ENCODE measurements around the gene MOCS3. TPM values are rescaled to one million over a fixed set of nuclear protein-coding genes. Genes with fewer than 3 reads are reported as not detected.

Gene MOCS3
- total and polyA plus RNA-seq, 2 of the 13 experiments (the other 11 are each of a cell fraction or from before 2014, with no cell fraction given), result 3.7 to 8.4 TPM

DNA sequence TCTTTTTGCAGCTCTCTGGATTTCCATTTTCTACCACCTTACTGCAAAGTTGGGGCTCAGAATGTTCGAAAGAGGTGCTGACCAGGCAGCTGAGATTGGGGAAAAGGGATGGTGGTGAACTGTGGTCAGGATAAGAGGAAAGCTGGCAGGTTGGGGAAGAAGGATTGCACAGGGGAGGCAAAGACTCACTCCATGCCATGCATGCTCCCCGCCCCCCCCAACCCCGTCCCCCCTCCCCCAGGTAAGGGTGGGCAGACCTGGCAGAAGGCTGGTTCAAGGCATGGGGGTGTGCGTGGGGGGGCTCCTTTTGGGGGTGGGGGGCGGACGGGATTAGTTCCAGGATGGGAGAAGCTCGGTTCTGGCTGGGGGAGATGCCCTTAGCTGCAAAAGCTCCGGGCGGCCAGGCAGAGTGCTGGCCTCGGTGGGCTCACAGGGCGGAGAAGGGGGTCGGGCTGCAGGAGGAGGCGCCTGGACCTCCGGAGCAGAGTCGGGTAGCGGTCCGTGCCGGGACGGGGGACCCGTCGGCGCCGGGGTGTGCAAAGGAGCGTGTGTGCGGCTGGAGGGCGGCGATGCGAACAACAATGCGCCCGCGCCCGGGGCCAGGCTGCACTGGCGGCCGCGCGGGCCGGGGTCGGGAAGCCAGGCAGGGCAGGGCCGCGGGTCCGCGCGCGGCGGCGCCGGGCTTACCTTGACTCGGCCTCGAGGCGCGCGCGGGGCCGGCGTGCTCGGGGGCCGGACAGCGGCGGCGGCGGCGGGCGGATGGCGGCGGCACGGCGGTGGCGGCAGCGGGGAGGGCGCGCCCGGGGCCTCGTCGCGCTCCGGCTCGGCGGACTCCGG is 28.3 kb upstream of the MOCS3 start (continued):
- TF ChIP-seq, protein P1, sequence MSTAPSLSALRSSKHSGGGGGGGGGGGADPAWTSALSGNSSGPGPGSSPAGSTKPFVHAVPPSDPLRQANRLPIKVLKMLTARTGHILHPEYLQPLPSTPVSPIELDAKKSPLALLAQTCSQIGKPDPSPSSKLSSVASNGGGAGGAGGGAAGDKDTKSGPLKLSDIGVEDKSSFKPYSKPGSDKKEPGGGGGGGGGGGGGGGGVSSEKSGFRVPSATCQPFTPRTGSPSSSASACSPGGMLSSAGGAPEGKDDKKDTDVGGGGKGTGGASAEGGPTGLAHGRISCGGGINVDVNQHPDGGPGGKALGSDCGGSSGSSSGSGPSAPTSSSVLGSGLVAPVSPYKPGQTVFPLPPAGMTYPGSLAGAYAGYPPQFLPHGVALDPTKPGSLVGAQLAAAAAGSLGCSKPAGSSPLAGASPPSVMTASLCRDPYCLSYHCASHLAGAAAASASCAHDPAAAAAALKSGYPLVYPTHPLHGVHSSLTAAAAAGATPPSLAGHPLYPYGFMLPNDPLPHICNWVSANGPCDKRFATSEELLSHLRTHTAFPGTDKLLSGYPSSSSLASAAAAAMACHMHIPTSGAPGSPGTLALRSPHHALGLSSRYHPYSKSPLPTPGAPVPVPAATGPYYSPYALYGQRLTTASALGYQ (CRISPR knock-in tag; IDR thresholded peaks at IDR 0.05), result no peak
- TF ChIP-seq NRL (CRISPR knock-in tag; IDR thresholded peaks at IDR 0.05; ENCODE audit: borderline replicate concordance) (0 out of 2 replicates have a peak, but pooled peaks have one; percentile 16), ZNF138 (CRISPR knock-in tag; IDR thresholded peaks at IDR 0.05; ENCODE audit: low read depth) (no peak), PCBP1 (IDR thresholded peaks at IDR 0.05; ENCODE audit: borderline replicate concordance, low read depth, low read length) (0 out of 2 replicates have a peak, but pooled peaks have one; percentile 44), MXD4 (CRISPR knock-in tag; IDR thresholded peaks at IDR 0.05) (no peak), SETDB1 (CRISPR knock-in tag; IDR thresholded peaks at IDR 0.05; ENCODE audit: borderline replicate concordance) (no peak), EEA1 (CRISPR knock-in tag; IDR thresholded peaks at IDR 0.05; ENCODE audit: borderline replicate concordance) (no peak), GABPB1 (CRISPR knock-in tag; IDR thresholded peaks at IDR 0.05) (peak; percentile 44; the same call in 1 of the 2 replicates), CENPX (CRISPR knock-in tag; IDR thresholded peaks at IDR 0.05) (no peak), ZNF776 (CRISPR knock-in tag; IDR thresholded peaks at IDR 0.05) (peak; percentile 54; the same call in 1 of the 2 replicates), ZBTB21 (CRISPR knock-in tag; IDR thresholded peaks at IDR 0.05) (no peak), ZNF431 (CRISPR knock-in tag; IDR thresholded peaks at IDR 0.05; ENCODE audit: borderline replicate concordance, low read depth) (no peak), SIN3A (IDR thresholded peaks at IDR 0.05; ENCODE audit: borderline replicate concordance, low read depth, low read length) (0 out of 2 replicates have a peak, but pooled peaks have one; percentile 6), SRY (CRISPR knock-in tag; IDR thresholded peaks at IDR 0.05) (peak; percentile 52; the same call in 1 of the 2 replicates), RARA (CRISPR knock-in tag; IDR thresholded peaks at IDR 0.05) (no peak), ZBTB8A (CRISPR knock-in tag; IDR thresholded peaks at IDR 0.05; ENCODE audit: borderline replicate concordance, low read depth) (no peak), POLR2G (IDR thresholded peaks at IDR 0.05; ENCODE audit: low read depth, low read length) (peak; percentile 18), FOXA3 (CRISPR knock-in tag; IDR thresholded peaks at IDR 0.05) (no peak)
- TF ChIP-seq, protein P2, sequence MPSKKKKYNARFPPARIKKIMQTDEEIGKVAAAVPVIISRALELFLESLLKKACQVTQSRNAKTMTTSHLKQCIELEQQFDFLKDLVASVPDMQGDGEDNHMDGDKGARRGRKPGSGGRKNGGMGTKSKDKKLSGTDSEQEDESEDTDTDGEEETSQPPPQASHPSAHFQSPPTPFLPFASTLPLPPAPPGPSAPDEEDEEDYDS (CRISPR knock-in tag; IDR thresholded peaks at IDR 0.05), result 0 out of 2 replicates have a peak, but pooled peaks have one; percentile 1
- TF ChIP-seq, protein P3, sequence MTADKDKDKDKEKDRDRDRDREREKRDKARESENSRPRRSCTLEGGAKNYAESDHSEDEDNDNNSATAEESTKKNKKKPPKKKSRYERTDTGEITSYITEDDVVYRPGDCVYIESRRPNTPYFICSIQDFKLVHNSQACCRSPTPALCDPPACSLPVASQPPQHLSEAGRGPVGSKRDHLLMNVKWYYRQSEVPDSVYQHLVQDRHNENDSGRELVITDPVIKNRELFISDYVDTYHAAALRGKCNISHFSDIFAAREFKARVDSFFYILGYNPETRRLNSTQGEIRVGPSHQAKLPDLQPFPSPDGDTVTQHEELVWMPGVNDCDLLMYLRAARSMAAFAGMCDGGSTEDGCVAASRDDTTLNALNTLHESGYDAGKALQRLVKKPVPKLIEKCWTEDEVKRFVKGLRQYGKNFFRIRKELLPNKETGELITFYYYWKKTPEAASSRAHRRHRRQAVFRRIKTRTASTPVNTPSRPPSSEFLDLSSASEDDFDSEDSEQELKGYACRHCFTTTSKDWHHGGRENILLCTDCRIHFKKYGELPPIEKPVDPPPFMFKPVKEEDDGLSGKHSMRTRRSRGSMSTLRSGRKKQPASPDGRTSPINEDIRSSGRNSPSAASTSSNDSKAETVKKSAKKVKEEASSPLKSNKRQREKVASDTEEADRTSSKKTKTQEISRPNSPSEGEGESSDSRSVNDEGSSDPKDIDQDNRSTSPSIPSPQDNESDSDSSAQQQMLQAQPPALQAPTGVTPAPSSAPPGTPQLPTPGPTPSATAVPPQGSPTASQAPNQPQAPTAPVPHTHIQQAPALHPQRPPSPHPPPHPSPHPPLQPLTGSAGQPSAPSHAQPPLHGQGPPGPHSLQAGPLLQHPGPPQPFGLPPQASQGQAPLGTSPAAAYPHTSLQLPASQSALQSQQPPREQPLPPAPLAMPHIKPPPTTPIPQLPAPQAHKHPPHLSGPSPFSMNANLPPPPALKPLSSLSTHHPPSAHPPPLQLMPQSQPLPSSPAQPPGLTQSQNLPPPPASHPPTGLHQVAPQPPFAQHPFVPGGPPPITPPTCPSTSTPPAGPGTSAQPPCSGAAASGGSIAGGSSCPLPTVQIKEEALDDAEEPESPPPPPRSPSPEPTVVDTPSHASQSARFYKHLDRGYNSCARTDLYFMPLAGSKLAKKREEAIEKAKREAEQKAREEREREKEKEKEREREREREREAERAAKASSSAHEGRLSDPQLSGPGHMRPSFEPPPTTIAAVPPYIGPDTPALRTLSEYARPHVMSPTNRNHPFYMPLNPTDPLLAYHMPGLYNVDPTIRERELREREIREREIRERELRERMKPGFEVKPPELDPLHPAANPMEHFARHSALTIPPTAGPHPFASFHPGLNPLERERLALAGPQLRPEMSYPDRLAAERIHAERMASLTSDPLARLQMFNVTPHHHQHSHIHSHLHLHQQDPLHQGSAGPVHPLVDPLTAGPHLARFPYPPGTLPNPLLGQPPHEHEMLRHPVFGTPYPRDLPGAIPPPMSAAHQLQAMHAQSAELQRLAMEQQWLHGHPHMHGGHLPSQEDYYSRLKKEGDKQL (CRISPR knock-in tag; IDR thresholded peaks at IDR 0.05; ENCODE audit: low read depth), result no peak
- TF ChIP-seq, protein P4, sequence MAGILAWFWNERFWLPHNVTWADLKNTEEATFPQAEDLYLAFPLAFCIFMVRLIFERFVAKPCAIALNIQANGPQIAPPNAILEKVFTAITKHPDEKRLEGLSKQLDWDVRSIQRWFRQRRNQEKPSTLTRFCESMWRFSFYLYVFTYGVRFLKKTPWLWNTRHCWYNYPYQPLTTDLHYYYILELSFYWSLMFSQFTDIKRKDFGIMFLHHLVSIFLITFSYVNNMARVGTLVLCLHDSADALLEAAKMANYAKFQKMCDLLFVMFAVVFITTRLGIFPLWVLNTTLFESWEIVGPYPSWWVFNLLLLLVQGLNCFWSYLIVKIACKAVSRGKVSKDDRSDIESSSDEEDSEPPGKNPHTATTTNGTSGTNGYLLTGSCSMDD (CRISPR knock-in tag; IDR thresholded peaks at IDR 0.05), result no peak

Data from HepG2 (cell line).